ENCODE results near the gene CCDC192. TPM values are rescaled to one million over a fixed set of nuclear protein-coding genes. Genes with fewer than 3 reads are reported as not detected.

CCDC192 gene
- total RNA-seq, 1 donor from 2014 or later: not detected

DNA sequence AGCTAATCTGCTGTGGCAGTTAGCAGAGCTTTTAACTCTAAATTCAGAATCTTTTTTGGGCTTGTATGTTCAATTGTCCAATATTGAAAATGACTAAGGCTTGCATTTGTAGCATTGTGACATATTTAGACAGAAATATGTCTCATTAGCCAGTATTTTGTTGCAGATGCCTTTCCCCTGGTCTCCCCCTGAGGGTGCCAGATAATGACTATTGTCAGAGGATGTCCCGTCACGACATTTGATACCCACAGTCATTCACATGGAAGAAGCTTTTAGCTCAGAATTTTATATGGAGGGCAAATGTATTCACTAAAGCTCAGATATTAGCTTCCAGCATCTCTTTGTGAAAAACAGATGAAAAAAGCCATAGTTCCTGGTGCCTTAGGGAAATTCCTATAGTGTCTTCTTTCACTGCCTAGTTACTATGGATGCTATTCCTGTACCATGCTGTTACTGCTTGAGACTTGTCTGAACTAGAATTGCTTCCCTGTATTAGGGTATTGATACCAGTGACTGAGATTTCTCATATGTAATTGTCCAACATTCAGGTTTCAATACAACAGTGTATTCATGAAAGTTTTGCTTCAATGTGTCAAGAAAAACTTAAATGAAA lies 96.2 kb downstream of the CCDC192 start:
- Histone ChIP-seq H3K4me1 (no peaks in the 10 kb centered on the region), H3K27me3 (no peaks in the 10 kb centered on the region), H3K4me3 (no peak overlapping the region), H3K9me3 (no peaks in the 10 kb centered on the region), H3K36me3 (no peaks in the 10 kb centered on the region), H3K27ac (no peak overlapping the region)
- intact Hi-C loops (cut with DNase I): no loop called here
- DNase-seq (ENCODE audit: low spot score in 2 of 2): no peak
- TF ChIP-seq, protein P1, sequence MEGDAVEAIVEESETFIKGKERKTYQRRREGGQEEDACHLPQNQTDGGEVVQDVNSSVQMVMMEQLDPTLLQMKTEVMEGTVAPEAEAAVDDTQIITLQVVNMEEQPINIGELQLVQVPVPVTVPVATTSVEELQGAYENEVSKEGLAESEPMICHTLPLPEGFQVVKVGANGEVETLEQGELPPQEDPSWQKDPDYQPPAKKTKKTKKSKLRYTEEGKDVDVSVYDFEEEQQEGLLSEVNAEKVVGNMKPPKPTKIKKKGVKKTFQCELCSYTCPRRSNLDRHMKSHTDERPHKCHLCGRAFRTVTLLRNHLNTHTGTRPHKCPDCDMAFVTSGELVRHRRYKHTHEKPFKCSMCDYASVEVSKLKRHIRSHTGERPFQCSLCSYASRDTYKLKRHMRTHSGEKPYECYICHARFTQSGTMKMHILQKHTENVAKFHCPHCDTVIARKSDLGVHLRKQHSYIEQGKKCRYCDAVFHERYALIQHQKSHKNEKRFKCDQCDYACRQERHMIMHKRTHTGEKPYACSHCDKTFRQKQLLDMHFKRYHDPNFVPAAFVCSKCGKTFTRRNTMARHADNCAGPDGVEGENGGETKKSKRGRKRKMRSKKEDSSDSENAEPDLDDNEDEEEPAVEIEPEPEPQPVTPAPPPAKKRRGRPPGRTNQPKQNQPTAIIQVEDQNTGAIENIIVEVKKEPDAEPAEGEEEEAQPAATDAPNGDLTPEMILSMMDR (IDR thresholded peaks at IDR 0.05): no peak

GRCh38 chr5:127801751-127802476 lies 98.7 kb downstream of the CCDC192 start:
- no peak for DNase-seq (ENCODE audit: low spot score in 2 of 2)
- Histone ChIP-seq H3K27ac (no peak overlapping the region), H3K9me3 (no peaks in the 10 kb centered on the region), H3K36me3 (no peaks in the 10 kb centered on the region), H3K4me1 (no peaks in the 10 kb centered on the region), H3K4me3 (no peak overlapping the region), H3K27me3 (no peaks in the 10 kb centered on the region)
- intact Hi-C loops (cut with DNase I): no loop called here
- TF ChIP-seq, protein P1 (IDR thresholded peaks at IDR 0.05): no peak

DNA sequence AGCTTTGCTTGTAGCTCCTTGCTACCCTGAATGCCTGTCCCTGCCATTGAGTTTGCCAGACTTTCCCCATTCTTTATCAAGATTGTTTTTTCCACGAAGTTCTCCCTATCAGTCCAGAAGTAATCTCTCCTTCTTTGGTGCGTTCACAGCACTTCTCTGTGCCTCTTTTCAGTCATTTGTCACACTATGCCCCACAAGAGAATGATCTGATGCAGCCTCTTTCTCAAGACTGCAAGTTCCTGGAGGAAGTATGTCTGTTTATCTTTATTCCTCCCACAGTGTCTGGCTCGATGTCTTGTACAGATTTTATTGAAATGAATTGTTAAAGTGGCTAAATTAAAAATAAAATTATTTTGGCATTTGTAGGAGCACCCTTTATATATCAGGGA lies 99.3 kb downstream of the CCDC192 start:
- TF ChIP-seq, protein P1 (IDR thresholded peaks at IDR 0.05): no peak
- Histone ChIP-seq H3K4me1 (no peaks in the 10 kb centered on the region), H3K4me3 (no peak overlapping the region), H3K27me3 (no peaks in the 10 kb centered on the region), H3K36me3 (no peaks in the 10 kb centered on the region), H3K9me3 (no peaks in the 10 kb centered on the region), H3K27ac (no peak overlapping the region)
- intact Hi-C loops (cut with DNase I): no loop called here
- DNase-seq (ENCODE audit: low spot score in 2 of 2): no peak

DNA sequence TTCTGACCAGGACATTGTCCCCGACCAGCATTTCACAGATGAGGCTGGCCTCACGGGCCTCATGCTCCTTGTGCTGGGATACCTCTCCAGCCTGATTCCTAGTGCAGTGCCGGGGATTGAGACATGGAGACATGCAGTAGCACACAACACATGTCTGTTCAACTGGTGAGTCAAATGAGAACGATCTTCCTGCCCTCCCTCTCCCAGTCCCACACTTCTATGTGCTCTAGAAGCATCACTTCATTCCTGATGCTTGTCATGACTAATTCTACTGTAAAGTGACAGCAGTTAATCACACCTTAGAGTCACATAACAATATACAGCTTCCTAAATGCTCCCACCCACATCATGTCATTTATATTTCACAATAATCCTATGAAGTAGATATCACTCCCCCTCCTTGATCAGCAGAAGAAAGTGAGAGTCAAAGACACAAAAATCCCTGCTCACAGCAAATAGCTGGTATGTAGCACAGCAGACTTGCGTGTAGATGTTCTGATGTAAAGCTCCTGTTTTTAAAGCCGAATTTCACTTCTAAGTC lies 101.8 kb downstream of the CCDC192 start:
- Histone ChIP-seq H3K4me1 (no peaks in the 10 kb centered on the region), H3K27me3 (no peaks in the 10 kb centered on the region), H3K4me3 (no peak overlapping the region), H3K36me3 (no peaks in the 10 kb centered on the region), H3K9me3 (no peaks in the 10 kb centered on the region), H3K27ac (no peak overlapping the region)
- intact Hi-C loops (cut with DNase I): no loop called here
- TF ChIP-seq, protein P1 (IDR thresholded peaks at IDR 0.05): no peak
- DNase-seq (ENCODE audit: low spot score in 2 of 2): no peak

DNA sequence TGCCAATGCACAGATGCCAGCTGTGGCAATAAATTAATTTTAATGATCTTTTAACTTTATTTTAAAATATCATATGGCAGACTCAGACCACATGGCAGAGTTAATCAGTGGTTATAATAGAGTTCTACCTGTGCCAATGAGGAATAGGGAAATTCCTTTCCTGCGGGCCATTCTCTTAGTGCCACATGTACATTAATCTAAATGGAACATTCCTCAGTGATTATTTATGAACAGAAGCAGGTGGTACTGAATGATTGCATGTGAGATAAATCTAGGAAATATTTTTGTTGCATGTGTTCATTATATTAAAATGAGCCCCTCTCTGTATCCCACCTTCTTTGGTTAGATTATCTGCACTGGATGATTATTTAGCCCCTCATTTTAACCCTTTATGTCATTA lies 102.3 kb downstream of the CCDC192 start:
- Histone ChIP-seq H3K27me3 (no peaks in the 10 kb centered on the region), H3K27ac (no peak overlapping the region), H3K36me3 (no peaks in the 10 kb centered on the region), H3K9me3 (no peaks in the 10 kb centered on the region), H3K4me3 (no peak overlapping the region), H3K4me1 (no peaks in the 10 kb centered on the region)
- no peak for DNase-seq (ENCODE audit: low spot score in 2 of 2)
- TF ChIP-seq, protein P1 (IDR thresholded peaks at IDR 0.05): no peak
- intact Hi-C loops (cut with DNase I): no loop called here

All from ascending aorta (tissue), 2 donors.